Measurements from ENCODE around the gene CASP14. TPM values are rescaled to one million over a fixed set of nuclear protein-coding genes. Genes with fewer than 3 reads are reported as not detected.

The CASP14 gene
- total and polyA plus RNA-seq, 2 of the 8 experiments (the other 6 are each of a cell fraction or from before 2014, with no cell fraction given), result not detected

- Histone ChIP-seq H4K5ac (ENCODE audit: insufficient read length, low read depth, low read length) (no peak overlapping the region), H2AFZ (ENCODE audit: low read length) (no peak overlapping the region), H3K79me1 (ENCODE audit: low read depth, low read length) (no peaks in the 10 kb centered on the region), H4K20me1 (replicated peaks in 1 of 2; ENCODE audit: control insufficient read depth in 1 of 2, insufficient read depth in 2 of 2, low read length in 2 of 2) (no peaks in the 10 kb centered on the region), H2BK5ac (ENCODE audit: low read depth, low read length) (no peak overlapping the region), H3K4ac (replicated peaks; ENCODE audit: insufficient read length, low read depth, low read length) (no peak overlapping the region), H4K91ac (replicated peaks; ENCODE audit: insufficient read length, low read length) (no peak overlapping the region), H3K79me2 (ENCODE audit: control insufficient read depth in 1 of 2, insufficient read depth in 2 of 2, low read length in 2 of 2) (no peaks in the 10 kb centered on the region), H3K27ac (ENCODE audit: low read depth, low read length) (no peak overlapping the region), H3K23me2 (ENCODE audit: low read depth, low read length) (no peaks in the 10 kb centered on the region; the same call in 1 of the 2 replicates), H3K27me3 (replicated peaks in 1 of 4; ENCODE audit: control insufficient read depth in 3 of 4, extremely low read depth in 1 of 4, insufficient read depth in 3 of 4, low read length in 3 of 4) (no peaks in the 10 kb centered on the region; a peak in 1 of 7 replicates), H2BK15ac (ENCODE audit: low read length) (no peak overlapping the region), H3K36me3 (ENCODE audit: control insufficient read depth in 2 of 4, insufficient read depth in 4 of 4, low read length in 3 of 4) (no peaks in the 10 kb centered on the region), H2BK120ac (replicated peaks; ENCODE audit: low read depth, low read length) (no peak overlapping the region), H3K56ac (replicated peaks; ENCODE audit: insufficient read length, low read depth, low read length) (no peak overlapping the region), H3K23ac (ENCODE audit: insufficient read length) (no peak overlapping the region), H3K4me3 (ENCODE audit: extremely low read depth in 1 of 4, insufficient read depth in 2 of 4, low read depth in 3 of 4, low read length in 4 of 4) (no peak overlapping the region), H3K18ac (ENCODE audit: extremely low read depth, low read length) (no peak overlapping the region), H2BK20ac (ENCODE audit: low read length) (no peak overlapping the region), H3K4me1 (replicated peaks in 1 of 4; ENCODE audit: control insufficient read depth in 3 of 4, insufficient read depth in 4 of 4, low read length in 3 of 4) (no peaks in the 10 kb centered on the region), H3K4me2 (ENCODE audit: insufficient read depth in 1 of 2, low read depth in 2 of 2, low read length in 2 of 2) (no peak overlapping the region), H3K14ac (ENCODE audit: insufficient read length) (no peak overlapping the region), H2BK12ac (ENCODE audit: low read depth, low read length) (no peak overlapping the region), H2AK5ac (ENCODE audit: low read depth, low read length) (no peak overlapping the region), H4K8ac (ENCODE audit: extremely low read depth, insufficient read depth, low read length) (no peak overlapping the region), H3K9me3 (ENCODE audit: insufficient read depth in 2 of 2, low read depth in 1 of 2, low read length in 1 of 2) (peaks cover 12 to 40% of the 10 kb centered on the region in 2 experiments; a peak in 3 of 4 replicates), H3K9ac (replicated peaks in 1 of 4; ENCODE audit: extremely low read depth in 1 of 4, low read depth in 3 of 4, low read length in 3 of 4) (no peak overlapping the region)
- no peak for FAIRE-seq
- no peak for DNase-seq (ENCODE audit: low read depth in 1 of 2, low spot score in 2 of 2)
- WGBS, 2 experiments (ENCODE audit: extremely low coverage in 1 of 2, insufficient coverage in 1 of 2, insufficient read length in 1 of 2, insufficient replicate concordance in 2 of 2, low coverage in 1 of 2, low lambda C conversion rate in 2 of 2, missing lambda C conversion rate in 1 of 2), result 53% methylated on average over 1 of the region's 1 CpG; no CpG with 5 or more reads in 1 of the 2 experiments
- ChIA-PET CTCF (ENCODE audit: partially characterized antibody) (no interaction called here), POLR2A (ENCODE audit: partially characterized antibody) (no interaction called here)
- no peak for TF ChIP-seq HDAC6 (IDR thresholded peaks at IDR 0.05; ENCODE audit: low read depth, low read length)
- TF ChIP-seq CEBPB (IDR thresholded peaks at IDR 0.05; ENCODE audit: low read depth, low read length), result no peak
- no peak for TF ChIP-seq SRF (IDR thresholded peaks at IDR 0.05; ENCODE audit: low read depth, low read length)
- TF ChIP-seq, protein P1, sequence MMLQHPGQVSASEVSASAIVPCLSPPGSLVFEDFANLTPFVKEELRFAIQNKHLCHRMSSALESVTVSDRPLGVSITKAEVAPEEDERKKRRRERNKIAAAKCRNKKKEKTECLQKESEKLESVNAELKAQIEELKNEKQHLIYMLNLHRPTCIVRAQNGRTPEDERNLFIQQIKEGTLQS (IDR thresholded peaks at IDR 0.05; ENCODE audit: insufficient read depth, low read depth, low read length), result no peak
- TF ChIP-seq JUND (IDR thresholded peaks at IDR 0.05; ENCODE audit: low read length), result no peak
- TF ChIP-seq, protein P2, sequence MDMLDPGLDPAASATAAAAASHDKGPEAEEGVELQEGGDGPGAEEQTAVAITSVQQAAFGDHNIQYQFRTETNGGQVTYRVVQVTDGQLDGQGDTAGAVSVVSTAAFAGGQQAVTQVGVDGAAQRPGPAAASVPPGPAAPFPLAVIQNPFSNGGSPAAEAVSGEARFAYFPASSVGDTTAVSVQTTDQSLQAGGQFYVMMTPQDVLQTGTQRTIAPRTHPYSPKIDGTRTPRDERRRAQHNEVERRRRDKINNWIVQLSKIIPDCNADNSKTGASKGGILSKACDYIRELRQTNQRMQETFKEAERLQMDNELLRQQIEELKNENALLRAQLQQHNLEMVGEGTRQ (IDR thresholded peaks at IDR 0.05; ENCODE audit: low read length), result no peak
- no peak for TF ChIP-seq TBP (IDR thresholded peaks at IDR 0.05; ENCODE audit: low read depth, low read length)
- TF ChIP-seq TAF1 (IDR thresholded peaks at IDR 0.05; ENCODE audit: low read depth, low read length), result no peak
- TF ChIP-seq, protein P3, sequence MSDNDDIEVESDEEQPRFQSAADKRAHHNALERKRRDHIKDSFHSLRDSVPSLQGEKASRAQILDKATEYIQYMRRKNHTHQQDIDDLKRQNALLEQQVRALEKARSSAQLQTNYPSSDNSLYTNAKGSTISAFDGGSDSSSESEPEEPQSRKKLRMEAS (IDR thresholded peaks at IDR 0.05), result no peak
- TF ChIP-seq PHF8 (conservative IDR thresholded peaks at IDR 0.05; ENCODE audit: low read depth, low read length), result no peak
- no peak for TF ChIP-seq EGR1 (IDR thresholded peaks at IDR 0.05; ENCODE audit: borderline replicate concordance, low read depth, low read length)
- no peak for TF ChIP-seq ATF2 (IDR thresholded peaks at IDR 0.05; ENCODE audit: low read length)
These were observed 17.6 kb upstream of the CASP14 start for GRCh38 chr19:15031675-15032074.
